ENCODE measurements around the gene HBEGF.
"Not testable (repeated sequence)": the region's sequence is repeated elsewhere in the genome, so short reads cannot be mapped to it uniquely, and the experiment has no call there.

HBEGF gene

GRCh38 chr5:140347360-140347759 lies 957 bp upstream of the HBEGF start:
- Histone ChIP-seq H3K36me3 (ENCODE audit: insufficient read depth, low read length) (no peaks in the 10 kb centered on the region), H2AFZ (ENCODE audit: low read length, unreplicated experiment) (no peak overlapping the region), H3K79me2 (ENCODE audit: control insufficient read depth, insufficient read depth, low read length, unreplicated experiment) (no peaks in the 10 kb centered on the region), H3K4me3 (ENCODE audit: low read depth, low read length) (peak overlapping the region; percentile 93; the same call in 1 of the 2 replicates), H3K4me1 (ENCODE audit: control insufficient read depth, insufficient read depth, low read length, unreplicated experiment) (peaks cover 10% of the 10 kb centered on the region), H3K27me3 (ENCODE audit: insufficient read depth, low read length) (no peaks in the 10 kb centered on the region), H3K27ac (ENCODE audit: low read depth, low read length) (no peak overlapping the region)

- Histone ChIP-seq H3K4me1 (ENCODE audit: control insufficient read depth, insufficient read depth, low read length, unreplicated experiment) (peaks cover 10% of the 10 kb centered on the region), H3K36me3 (ENCODE audit: insufficient read depth, low read length) (no peaks in the 10 kb centered on the region), H3K4me3 (ENCODE audit: low read depth, low read length) (peak overlapping the region; percentile 93), H3K27ac (ENCODE audit: low read depth, low read length) (0 out of 2 replicates have a peak overlapping the region, but pooled peaks have one; percentile 20), H3K27me3 (ENCODE audit: insufficient read depth, low read length) (no peaks in the 10 kb centered on the region), H2AFZ (ENCODE audit: low read length, unreplicated experiment) (peak overlapping the region; percentile 62), H3K79me2 (ENCODE audit: control insufficient read depth, insufficient read depth, low read length, unreplicated experiment) (no peaks in the 10 kb centered on the region)
These were observed 470 bp downstream of the HBEGF start for GRCh38 chr5:140345919-140346347.

GRCh38 chr5:140344683-140345423 lies 1.6 kb downstream of the HBEGF start:
- Histone ChIP-seq H3K4me1 (ENCODE audit: control insufficient read depth, insufficient read depth, low read length, unreplicated experiment) (peaks cover 10% of the 10 kb centered on the region), H3K79me2 (ENCODE audit: control insufficient read depth, insufficient read depth, low read length, unreplicated experiment) (no peaks in the 10 kb centered on the region), H3K27ac (ENCODE audit: low read depth, low read length) (no peak overlapping the region)

GRCh38 chr5:140343849-140344248 lies 2.6 kb downstream of the HBEGF start:
- H3K79me2 ChIP-seq (ENCODE audit: control insufficient read depth, insufficient read depth, low read length, unreplicated experiment); H3K27me3 ChIP-seq (ENCODE audit: insufficient read depth, low read length); H3K27ac ChIP-seq (ENCODE audit: low read depth, low read length); H3K36me3 ChIP-seq (ENCODE audit: insufficient read depth, low read length); H2AFZ ChIP-seq (ENCODE audit: low read length, unreplicated experiment); H3K4me3 ChIP-seq (ENCODE audit: low read depth, low read length): not testable (repeated sequence)
- peaks cover 12% of the 10 kb centered on the region for H3K4me1 ChIP-seq (ENCODE audit: control insufficient read depth, insufficient read depth, low read length, unreplicated experiment)

More at GRCh38 chr5:140344683-140345423, 1.6 kb downstream of the HBEGF start:
- Histone ChIP-seq H3K27me3 (ENCODE audit: insufficient read depth, low read length) (no peaks in the 10 kb centered on the region), H3K4me3 (ENCODE audit: low read depth, low read length) (peak overlapping the region; percentile 93), H2AFZ (ENCODE audit: low read length, unreplicated experiment) (no peak overlapping the region), H3K36me3 (ENCODE audit: insufficient read depth, low read length) (no peaks in the 10 kb centered on the region)

- H3K36me3 ChIP-seq (ENCODE audit: insufficient read depth, low read length): no peaks in the 10 kb centered on the region
- peaks cover 19% of the 10 kb centered on the region for H3K4me1 ChIP-seq (ENCODE audit: control insufficient read depth, insufficient read depth, low read length, unreplicated experiment)
- no peak overlapping the region for H3K27ac ChIP-seq (ENCODE audit: low read depth, low read length)
- no peak overlapping the region for H3K4me3 ChIP-seq (ENCODE audit: low read depth, low read length)
- H3K79me2 ChIP-seq (ENCODE audit: control insufficient read depth, insufficient read depth, low read length, unreplicated experiment): no peaks in the 10 kb centered on the region
- H3K27me3 ChIP-seq (ENCODE audit: insufficient read depth, low read length): no peaks in the 10 kb centered on the region
- H2AFZ ChIP-seq (ENCODE audit: low read length, unreplicated experiment): no peak overlapping the region
These were observed 3.5 kb downstream of the HBEGF start for GRCh38 chr5:140342896-140343295.

GRCh38 chr5:140342287-140342686 lies 4.1 kb downstream of the HBEGF start:
- H3K36me3 ChIP-seq (ENCODE audit: insufficient read depth, low read length): no peaks in the 10 kb centered on the region
- no peak overlapping the region for H3K27ac ChIP-seq (ENCODE audit: low read depth, low read length)
- peaks cover 24% of the 10 kb centered on the region for H3K4me1 ChIP-seq (ENCODE audit: control insufficient read depth, insufficient read depth, low read length, unreplicated experiment)
- no peaks in the 10 kb centered on the region for H3K79me2 ChIP-seq (ENCODE audit: control insufficient read depth, insufficient read depth, low read length, unreplicated experiment)
- no peak overlapping the region for H2AFZ ChIP-seq (ENCODE audit: low read length, unreplicated experiment)
- H3K4me3 ChIP-seq (ENCODE audit: low read depth, low read length): no peak overlapping the region
- H3K27me3 ChIP-seq (ENCODE audit: insufficient read depth, low read length): no peaks in the 10 kb centered on the region

GRCh38 chr5:140341591-140341990 lies 4.8 kb downstream of the HBEGF start:
- Histone ChIP-seq H3K79me2 (ENCODE audit: control insufficient read depth, insufficient read depth, low read length, unreplicated experiment) (no peaks in the 10 kb centered on the region), H3K27me3 (ENCODE audit: insufficient read depth, low read length) (no peaks in the 10 kb centered on the region), H2AFZ (ENCODE audit: low read length, unreplicated experiment) (no peak overlapping the region), H3K27ac (ENCODE audit: low read depth, low read length) (no peak overlapping the region), H3K4me3 (ENCODE audit: low read depth, low read length) (no peak overlapping the region), H3K36me3 (ENCODE audit: insufficient read depth, low read length) (no peaks in the 10 kb centered on the region), H3K4me1 (ENCODE audit: control insufficient read depth, insufficient read depth, low read length, unreplicated experiment) (peaks cover 24% of the 10 kb centered on the region)

GRCh38 chr5:140340605-140341121 lies 5.7 kb downstream of the HBEGF start:
- no peaks in the 10 kb centered on the region for H3K27me3 ChIP-seq (ENCODE audit: insufficient read depth, low read length)
- H3K36me3 ChIP-seq (ENCODE audit: insufficient read depth, low read length): no peaks in the 10 kb centered on the region
- H2AFZ ChIP-seq (ENCODE audit: low read length, unreplicated experiment): no peak overlapping the region
- peaks cover 24% of the 10 kb centered on the region for H3K4me1 ChIP-seq (ENCODE audit: control insufficient read depth, insufficient read depth, low read length, unreplicated experiment)
- no peaks in the 10 kb centered on the region for H3K79me2 ChIP-seq (ENCODE audit: control insufficient read depth, insufficient read depth, low read length, unreplicated experiment)
- no peak overlapping the region for H3K27ac ChIP-seq (ENCODE audit: low read depth, low read length)
- H3K4me3 ChIP-seq (ENCODE audit: low read depth, low read length): no peak overlapping the region

GRCh38 chr5:140339636-140340035 lies 6.8 kb downstream of the HBEGF start:
- H3K36me3 ChIP-seq (ENCODE audit: insufficient read depth, low read length): no peaks in the 10 kb centered on the region
- no peaks in the 10 kb centered on the region for H3K79me2 ChIP-seq (ENCODE audit: control insufficient read depth, insufficient read depth, low read length, unreplicated experiment)
- no peak overlapping the region for H3K27ac ChIP-seq (ENCODE audit: low read depth, low read length)
- no peak overlapping the region for H2AFZ ChIP-seq (ENCODE audit: low read length, unreplicated experiment)
- H3K27me3 ChIP-seq (ENCODE audit: insufficient read depth, low read length): no peaks in the 10 kb centered on the region
- H3K4me1 ChIP-seq (ENCODE audit: control insufficient read depth, insufficient read depth, low read length, unreplicated experiment): peaks cover 19% of the 10 kb centered on the region
- no peak overlapping the region for H3K4me3 ChIP-seq (ENCODE audit: low read depth, low read length)

- H3K36me3 ChIP-seq (ENCODE audit: insufficient read depth, low read length): no peaks in the 10 kb centered on the region
- H3K4me3 ChIP-seq (ENCODE audit: low read depth, low read length): no peak overlapping the region
- peaks cover 14% of the 10 kb centered on the region for H3K4me1 ChIP-seq (ENCODE audit: control insufficient read depth, insufficient read depth, low read length, unreplicated experiment)
- H3K27ac ChIP-seq (ENCODE audit: low read depth, low read length): 0 out of 2 replicates have a peak overlapping the region, but pooled peaks have one; percentile 1
- H3K79me2 ChIP-seq (ENCODE audit: control insufficient read depth, insufficient read depth, low read length, unreplicated experiment): no peaks in the 10 kb centered on the region
- H2AFZ ChIP-seq (ENCODE audit: low read length, unreplicated experiment): no peak overlapping the region
- H3K27me3 ChIP-seq (ENCODE audit: insufficient read depth, low read length): no peaks in the 10 kb centered on the region
These were observed 7.5 kb downstream of the HBEGF start for GRCh38 chr5:140338908-140339307.

- Histone ChIP-seq H2AFZ (ENCODE audit: low read length, unreplicated experiment) (no peak overlapping the region), H3K27me3 (ENCODE audit: insufficient read depth, low read length) (no peaks in the 10 kb centered on the region), H3K4me1 (ENCODE audit: control insufficient read depth, insufficient read depth, low read length, unreplicated experiment) (peaks cover 14% of the 10 kb centered on the region), H3K4me3 (ENCODE audit: low read depth, low read length) (no peak overlapping the region), H3K36me3 (ENCODE audit: insufficient read depth, low read length) (0 out of 2 replicates have a peak, but pooled peaks cover under 1% of the 10 kb centered on the region), H3K79me2 (ENCODE audit: control insufficient read depth, insufficient read depth, low read length, unreplicated experiment) (no peaks in the 10 kb centered on the region), H3K27ac (ENCODE audit: low read depth, low read length) (0 out of 2 replicates have a peak overlapping the region, but pooled peaks have one; percentile 1)
These were observed 8.1 kb downstream of the HBEGF start for GRCh38 chr5:140338336-140338735.
